Activated CD4-positive, alpha-beta memory T cell treated with anti-CD3 and anti-CD28 coated beads, Interleukin-2, amount 10 ng/mL, durations not matched to agents 7 days and 5 days (primary cell): ENCODE measurements around the gene KRT80. TPM values are rescaled to one million over a fixed set of nuclear protein-coding genes. Genes with fewer than 3 reads are reported as not detected.

ENCODE experiments used
- CTCF ChIA-PET: fragments of 350-600 bp; sonication (Branson Sonifier 250); formaldehyde crosslinking; loops from one replicate; lab custom pipeline; 2021; ENCODE audit warnings: antibody characterized with exemption, inconsistent platforms; lab: Charles Lee
- POLR2A ChIA-PET: fragments of 350-600 bp; sonication (Branson Sonifier 250); formaldehyde crosslinking; loops from one replicate; lab custom pipeline; 2021; ENCODE audit warnings: antibody characterized with exemption; lab: Charles Lee
- DNase-seq: peaks from one replicate; pipeline ENCODE4 v3.0.0-alpha.2; 2020
- H3K27ac Mint-ChIP-seq: one replicate; pipeline ENCODE4 v1.8.0; 2021; ENCODE audit warnings: mild to moderate bottlenecking, mixed read lengths
- H3K27me3 Mint-ChIP-seq: one replicate; pipeline ENCODE4 v1.8.0; 2021; ENCODE audit warnings: mixed read lengths
- H3K36me3 Mint-ChIP-seq: one replicate; pipeline ENCODE4 v1.8.0; 2021; ENCODE audit warnings: low read depth, mixed read lengths
- H3K4me1 Mint-ChIP-seq: one replicate; pipeline ENCODE4 v1.8.0; 2021; ENCODE audit warnings: mixed read lengths
- H3K4me3 Mint-ChIP-seq: one replicate; pipeline ENCODE4 v1.8.0; 2021; ENCODE audit warnings: mild to moderate bottlenecking, mixed read lengths
- H3K9me3 Mint-ChIP-seq: one replicate; pipeline ENCODE4 v1.8.0; 2021; ENCODE audit warnings: mixed read lengths
- total RNA-seq, 2 experiments: library from RNA; stranded (reverse); gene quantifications; one replicate each; pipeline ENCODE4 v1.2.3, GENCODE V29; 2021

The KRT80 gene
- total RNA-seq, 2 experiments from 2014 or later, result not detected

GRCh38 chr12:52233462-52234207 is 41.8 kb upstream of the KRT80 start:
- H3K27me3 Mint-ChIP-seq, result peaks cover 51% of the 10 kb centered on the region
- H3K36me3 Mint-ChIP-seq, result no peaks in the 10 kb centered on the region
- H3K4me1 Mint-ChIP-seq, result no peaks in the 10 kb centered on the region
- CTCF ChIA-PET, result interaction anchor here (1.1 kb wide), 1 partner anchor 12 kb away, joined by 4 read pairs; no protein-coding TSS in a partner anchor
- no peaks in the 10 kb centered on the region for H3K9me3 Mint-ChIP-seq
- DNase-seq, result no peak
- POLR2A ChIA-PET, result no interaction called here
- no peak overlapping the region for H3K4me3 Mint-ChIP-seq
- H3K27ac Mint-ChIP-seq, result no peak overlapping the region

GRCh38 chr12:52232674-52233461 is 41.1 kb upstream of the KRT80 start, which contains the start of gene KRT7:
TSS of gene KRT7 (plus strand) at chr12:52233243. CDS start at chr12:52233297, 54 bp downstream.
- ChIA-PET CTCF (no interaction called here), POLR2A (no interaction called here)
- DNase-seq, result no peak

GRCh38 chr12:52232203-52232673 is 40.4 kb upstream of the KRT80 start:
- ChIA-PET POLR2A (no interaction called here), CTCF (no interaction called here)
- Mint-ChIP-seq H3K4me3 (no peak overlapping the region), H3K4me1 (no peaks in the 10 kb centered on the region), H3K27ac (no peak overlapping the region), H3K27me3 (peaks cover 58% of the 10 kb centered on the region), H3K36me3 (no peaks in the 10 kb centered on the region), H3K9me3 (no peaks in the 10 kb centered on the region)
- no peak for DNase-seq

More at GRCh38 chr12:52232674-52233461, 41.1 kb upstream of the KRT80 start, which contains the start of gene KRT7:
- Mint-ChIP-seq H3K36me3 (no peaks in the 10 kb centered on the region), H3K4me1 (no peaks in the 10 kb centered on the region), H3K9me3 (no peaks in the 10 kb centered on the region), H3K27ac (no peak within 1 kb of the TSS), H3K4me3 (no peak within 1 kb of the TSS), H3K27me3 (peaks cover 55% of the 10 kb centered on the region)

GRCh38 chr12:52231305-52232202 is 39.7 kb upstream of the KRT80 start:
- H3K4me1 Mint-ChIP-seq, result no peaks in the 10 kb centered on the region
- H3K27me3 Mint-ChIP-seq, result peaks cover 65% of the 10 kb centered on the region
- POLR2A ChIA-PET, result no interaction called here
- H3K4me3 Mint-ChIP-seq, result no peak overlapping the region
- no peak overlapping the region for H3K27ac Mint-ChIP-seq
- no peaks in the 10 kb centered on the region for H3K36me3 Mint-ChIP-seq
- no peaks in the 10 kb centered on the region for H3K9me3 Mint-ChIP-seq
- CTCF ChIA-PET, result no interaction called here
- DNase-seq, result no peak

GRCh38 chr12:52230364-52231281 is 38.8 kb upstream of the KRT80 start:
- ChIA-PET CTCF (interaction anchor here (0.9 to 1.2 kb wide), 2 partner anchors 8 to 48 kb away, joined by 3 to 4 read pairs; no protein-coding TSS in a partner anchor), POLR2A (no interaction called here)
- no peak overlapping the region for H3K4me3 Mint-ChIP-seq
- H3K4me1 Mint-ChIP-seq, result no peaks in the 10 kb centered on the region
- no peak for DNase-seq
- no peaks in the 10 kb centered on the region for H3K9me3 Mint-ChIP-seq
- no peak overlapping the region for H3K27ac Mint-ChIP-seq
- H3K27me3 Mint-ChIP-seq, result peaks cover 70% of the 10 kb centered on the region
- H3K36me3 Mint-ChIP-seq, result no peaks in the 10 kb centered on the region

- no peaks in the 10 kb centered on the region for H3K4me1 Mint-ChIP-seq
- no peaks in the 10 kb centered on the region for H3K36me3 Mint-ChIP-seq
- H3K9me3 Mint-ChIP-seq, result no peaks in the 10 kb centered on the region
- no peak overlapping the region for H3K27ac Mint-ChIP-seq
- DNase-seq, result no peak
- CTCF ChIA-PET, result interaction anchor here (0.9 to 1.2 kb wide), 2 partner anchors 8 to 49 kb away, joined by 3 to 4 read pairs; no protein-coding TSS in a partner anchor
- H3K4me3 Mint-ChIP-seq, result no peak overlapping the region
- H3K27me3 Mint-ChIP-seq, result peaks cover 72% of the 10 kb centered on the region
- POLR2A ChIA-PET, result interaction anchor here (0.6 kb wide), 1 partner anchor 82 kb away, joined by 3 read pairs; no protein-coding TSS in a partner anchor
These were observed 38.1 kb upstream of the KRT80 start for GRCh38 chr12:52229836-52230343.

GRCh38 chr12:52228931-52229330 is 37.1 kb upstream of the KRT80 start:
- ChIA-PET POLR2A (interaction anchor here (0.6 kb wide), 1 partner anchor 83 kb away, joined by 3 read pairs; no protein-coding TSS in a partner anchor), CTCF (no interaction called here)
- peaks cover 2% of the 10 kb centered on the region for H3K4me1 Mint-ChIP-seq

GRCh38 chr12:52228366-52228765 is 36.6 kb upstream of the KRT80 start:
- ChIA-PET CTCF (no interaction called here), POLR2A (no interaction called here)
- H3K27me3 Mint-ChIP-seq, result peaks cover 75% of the 10 kb centered on the region
- no peak overlapping the region for H3K4me3 Mint-ChIP-seq
- peaks cover 3% of the 10 kb centered on the region for H3K4me1 Mint-ChIP-seq
- H3K36me3 Mint-ChIP-seq, result no peaks in the 10 kb centered on the region
- no peak overlapping the region for H3K27ac Mint-ChIP-seq
- no peaks in the 10 kb centered on the region for H3K9me3 Mint-ChIP-seq
- no peak for DNase-seq

More at GRCh38 chr12:52228931-52229330, 37.1 kb upstream of the KRT80 start:
- no peak for DNase-seq
- H3K4me3 Mint-ChIP-seq, result no peak overlapping the region
- H3K36me3 Mint-ChIP-seq, result no peaks in the 10 kb centered on the region
- H3K9me3 Mint-ChIP-seq, result no peaks in the 10 kb centered on the region
- H3K27me3 Mint-ChIP-seq, result peaks cover 75% of the 10 kb centered on the region
- H3K27ac Mint-ChIP-seq, result no peak overlapping the region

GRCh38 chr12:52227606-52228166 is 35.9 kb upstream of the KRT80 start:
- H3K4me1 Mint-ChIP-seq, result peaks cover 3% of the 10 kb centered on the region
- peaks cover 75% of the 10 kb centered on the region for H3K27me3 Mint-ChIP-seq
- ChIA-PET CTCF (interaction anchor here (8.7 kb wide), 1 partner anchor 51 kb away, joined by 80 read pairs; no protein-coding TSS in a partner anchor), POLR2A (no interaction called here)
- H3K36me3 Mint-ChIP-seq, result no peaks in the 10 kb centered on the region
- no peak overlapping the region for H3K4me3 Mint-ChIP-seq
- no peak overlapping the region for H3K27ac Mint-ChIP-seq
- no peak for DNase-seq
- no peaks in the 10 kb centered on the region for H3K9me3 Mint-ChIP-seq

GRCh38 chr12:52226446-52226845 is 34.6 kb upstream of the KRT80 start:
- Mint-ChIP-seq H3K27me3 (peaks cover 65% of the 10 kb centered on the region), H3K27ac (no peak overlapping the region), H3K4me3 (no peak overlapping the region), H3K36me3 (no peaks in the 10 kb centered on the region), H3K4me1 (peaks cover 11% of the 10 kb centered on the region), H3K9me3 (no peaks in the 10 kb centered on the region)
- ChIA-PET POLR2A (no interaction called here), CTCF (interaction anchor here (1.5 to 8.7 kb wide), 2 partner anchors 52 to 68 kb away, joined by 3 to 80 read pairs; no protein-coding TSS in a partner anchor)
- DNase-seq, result no peak

- Mint-ChIP-seq H3K9me3 (no peaks in the 10 kb centered on the region), H3K36me3 (no peaks in the 10 kb centered on the region), H3K4me1 (peaks cover 15% of the 10 kb centered on the region), H3K4me3 (no peak overlapping the region), H3K27me3 (peaks cover 61% of the 10 kb centered on the region), H3K27ac (no peak overlapping the region)
- POLR2A ChIA-PET, result no interaction called here
- no peak for DNase-seq
- CTCF ChIA-PET, result interaction anchor here (1.0 to 8.7 kb wide), 6 partner anchors 9 to 102 kb away, joined by 3 to 80 read pairs (median 4); no protein-coding TSS in a partner anchor
These were observed 33.9 kb upstream of the KRT80 start for GRCh38 chr12:52225752-52226151.
